NCI-H774 (cell line): Measurements from ENCODE around the gene SGSM2.

ENCODE experiments used
- DNase-seq: peaks from one replicate; lab custom pipeline; 2025; lab: John Stamatoyannopoulos, UW

The SGSM2 gene

DNA sequence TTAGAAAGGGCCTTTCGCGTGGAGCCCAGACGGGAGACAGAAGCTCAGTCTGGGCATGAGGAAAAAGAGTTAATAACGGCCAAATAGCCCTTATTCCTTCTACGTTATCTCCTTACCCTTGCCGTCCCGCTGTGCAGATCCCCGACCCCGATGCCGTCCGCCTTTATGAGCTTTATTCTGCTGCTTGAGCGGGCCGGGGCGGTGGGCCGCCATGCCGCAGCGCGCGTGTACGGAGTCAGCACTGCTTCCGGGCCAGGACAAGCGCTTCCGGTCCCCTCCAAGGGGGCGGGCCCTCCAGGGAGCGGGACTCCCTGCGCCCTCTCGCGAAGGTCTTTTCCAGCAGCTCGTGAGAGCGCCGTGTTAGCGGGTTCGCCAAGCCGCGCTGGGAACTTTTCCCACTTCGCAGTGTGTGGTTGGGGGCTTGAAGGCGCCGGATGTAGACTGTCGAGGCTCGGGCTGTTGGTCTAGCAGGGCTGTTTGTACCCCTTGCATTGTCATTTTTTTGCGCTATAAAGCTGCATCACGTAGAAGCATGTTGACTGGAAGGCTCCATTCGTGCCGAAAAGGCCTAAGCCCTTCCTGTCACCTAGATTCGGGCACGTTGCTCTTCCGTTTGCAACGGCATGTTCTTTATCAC lies 968 bp upstream of the SGSM2 start, which contains the start of gene TSR1:
TSS of gene TSR1 (minus strand) at position 243 of the 637 bp plus-strand sequence. CDS start at position 213, 30 bp downstream.
- peak; percentile 28 for DNase-seq

DNA sequence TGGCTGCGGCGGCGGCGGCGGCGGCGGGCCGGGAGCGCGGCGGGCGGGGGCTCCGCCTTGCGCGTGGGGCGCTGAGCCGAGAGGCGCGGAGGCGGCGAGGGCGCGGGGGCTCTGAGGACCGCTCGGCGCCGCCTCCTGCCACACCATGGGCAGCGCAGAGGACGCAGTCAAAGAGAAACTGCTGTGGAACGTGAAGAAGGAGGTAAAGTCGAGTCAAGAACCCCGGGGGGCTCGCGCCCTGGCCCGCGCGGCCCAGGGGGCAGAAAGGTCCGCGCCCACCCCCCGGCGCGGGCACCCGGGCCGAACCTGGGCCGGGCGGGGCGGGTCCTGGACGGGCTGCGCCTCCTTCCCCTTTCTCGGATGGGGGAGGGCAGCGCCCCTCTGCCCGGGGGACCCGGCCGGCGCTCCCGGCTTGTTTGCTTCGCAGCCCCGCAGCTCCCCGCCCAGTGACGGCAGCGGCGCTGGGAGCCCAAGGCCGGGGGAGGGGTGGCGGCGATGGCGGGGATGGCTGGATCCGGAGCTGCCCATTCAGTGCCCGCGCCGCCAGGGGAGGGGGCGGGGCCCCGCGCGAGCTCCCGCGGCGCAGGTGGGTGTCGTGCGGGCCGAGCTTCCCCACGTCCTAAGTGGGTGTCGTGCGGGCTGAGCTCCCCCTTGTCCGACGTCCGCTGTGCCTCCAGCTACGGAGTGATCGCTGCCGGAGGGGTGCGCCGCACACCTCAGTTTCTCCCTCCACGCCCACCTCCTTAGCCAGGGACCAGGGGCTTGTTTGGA lies 428 bp downstream of the SGSM2 start:
- peak; percentile 31 for DNase-seq

DNA sequence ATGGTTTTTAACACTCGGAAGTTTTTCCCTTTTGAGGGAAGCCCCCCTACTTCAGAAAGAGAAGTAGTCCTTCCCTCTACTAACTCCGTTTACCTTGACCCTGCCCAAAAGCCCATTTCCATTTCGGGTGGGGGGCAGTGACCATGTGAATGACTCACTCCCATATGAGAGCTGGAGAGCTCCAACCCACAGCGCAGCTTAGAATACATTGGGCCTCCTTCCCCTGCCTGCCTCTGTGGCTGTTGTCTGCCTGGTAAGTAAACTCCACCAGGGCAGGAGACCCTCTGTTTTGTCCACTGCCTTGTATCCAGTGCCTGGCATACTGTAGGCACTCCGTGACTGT lies 985 bp downstream of the SGSM2 start:
- no peak for DNase-seq

DNA sequence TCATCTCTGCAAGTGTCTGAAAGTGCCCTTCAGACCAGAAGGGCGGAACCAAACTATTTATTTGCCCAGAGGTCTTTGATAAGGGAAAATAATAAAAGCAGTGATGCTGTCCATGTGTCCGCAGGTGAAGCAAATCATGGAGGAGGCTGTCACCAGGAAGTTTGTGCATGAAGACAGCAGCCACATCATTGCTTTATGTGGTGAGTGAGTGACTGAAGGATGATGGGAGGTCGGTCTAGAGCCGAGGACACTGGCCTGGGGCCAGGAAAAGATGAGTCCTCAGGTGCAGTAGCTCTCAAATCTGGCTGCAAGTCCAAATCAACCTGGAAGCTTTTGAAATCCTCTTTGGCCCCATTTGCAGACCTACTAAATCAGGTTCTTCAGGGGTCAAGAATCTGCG lies 6.1 kb downstream of the SGSM2 start:
- no peak for DNase-seq

DNA sequence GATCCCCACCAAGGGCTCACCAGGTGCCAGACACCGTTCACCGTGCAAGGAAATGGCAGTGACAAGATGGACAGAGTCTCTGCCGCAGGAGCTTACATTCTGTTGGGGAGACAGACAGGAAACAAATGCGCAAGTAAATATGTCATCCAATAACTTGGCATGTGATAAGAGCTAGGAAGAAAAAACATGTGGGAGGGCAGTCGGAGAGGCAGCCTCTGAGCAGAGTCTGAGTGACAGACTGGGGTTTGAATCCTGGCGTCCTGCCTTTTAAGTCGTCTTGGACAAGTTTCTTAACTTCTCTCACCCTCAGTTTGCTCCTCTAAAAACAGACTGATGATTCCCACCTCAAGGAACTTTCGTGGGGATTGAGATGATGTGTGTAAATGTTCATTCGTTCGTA lies 7.2 kb downstream of the SGSM2 start:
- DNase-seq = no peak

DNA sequence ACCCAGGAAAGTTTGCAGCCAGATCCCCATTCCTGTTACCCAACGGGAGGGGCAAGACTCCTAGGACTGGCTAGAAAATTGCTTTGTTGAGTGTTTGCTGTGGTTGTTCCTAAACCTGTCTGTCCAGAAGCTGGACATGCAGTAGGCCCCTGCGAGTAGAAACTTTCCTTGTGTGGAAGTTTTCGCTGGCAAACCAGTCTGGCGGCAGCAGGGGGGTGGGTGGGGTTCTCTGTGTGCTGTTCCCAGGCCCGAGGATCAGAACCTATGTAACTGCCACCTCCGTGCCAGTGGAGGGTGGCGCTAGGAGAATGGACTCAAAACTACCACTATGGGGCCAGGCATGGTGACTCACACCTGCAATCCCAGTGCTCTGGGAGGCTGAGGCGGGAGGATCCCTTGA lies 9.2 kb downstream of the SGSM2 start:
- DNase-seq = no peak

DNA sequence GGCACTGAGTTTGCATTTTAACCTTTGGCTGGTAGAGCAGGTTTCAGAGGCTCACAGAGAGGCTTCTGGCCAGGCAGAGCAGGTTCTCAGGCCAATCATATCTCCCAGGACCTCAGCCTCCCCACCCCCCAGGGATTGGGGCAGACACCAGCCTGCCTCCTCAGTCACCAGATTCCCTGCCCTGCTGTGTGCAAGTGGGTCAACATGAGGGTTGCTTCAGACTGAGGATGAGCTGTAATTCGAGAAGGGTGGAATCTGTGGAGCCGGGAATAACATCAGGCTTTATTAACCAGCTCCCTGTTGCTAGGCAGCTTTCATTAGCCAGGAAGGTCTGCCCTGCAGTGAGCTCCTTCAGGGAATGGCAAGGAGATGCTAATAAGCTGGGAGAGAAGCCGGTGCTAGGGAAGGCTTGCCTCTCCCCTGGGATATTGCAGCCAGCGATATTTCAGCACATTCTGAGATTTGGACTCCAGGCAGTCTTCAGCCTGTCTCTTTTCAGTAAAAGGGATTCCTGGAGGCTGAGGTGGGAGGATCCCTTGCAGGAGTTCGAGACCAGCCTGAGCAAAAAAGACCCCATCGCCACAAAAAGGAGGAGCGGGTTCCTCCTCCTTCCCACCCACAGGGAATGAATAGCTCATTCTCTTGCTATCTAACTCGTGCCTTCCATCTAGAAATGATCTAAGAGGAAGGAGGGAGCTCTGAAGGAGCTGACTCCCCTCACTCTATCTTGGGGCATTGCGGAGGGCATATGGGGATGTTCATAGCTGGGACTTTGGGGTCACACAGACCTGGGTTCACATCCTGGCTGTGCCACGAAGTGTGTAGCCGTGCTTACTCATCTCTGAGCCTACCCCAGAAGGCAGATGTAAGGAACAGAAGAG lies 10.7 kb downstream of the SGSM2 start:
- DNase-seq = no peak

DNA sequence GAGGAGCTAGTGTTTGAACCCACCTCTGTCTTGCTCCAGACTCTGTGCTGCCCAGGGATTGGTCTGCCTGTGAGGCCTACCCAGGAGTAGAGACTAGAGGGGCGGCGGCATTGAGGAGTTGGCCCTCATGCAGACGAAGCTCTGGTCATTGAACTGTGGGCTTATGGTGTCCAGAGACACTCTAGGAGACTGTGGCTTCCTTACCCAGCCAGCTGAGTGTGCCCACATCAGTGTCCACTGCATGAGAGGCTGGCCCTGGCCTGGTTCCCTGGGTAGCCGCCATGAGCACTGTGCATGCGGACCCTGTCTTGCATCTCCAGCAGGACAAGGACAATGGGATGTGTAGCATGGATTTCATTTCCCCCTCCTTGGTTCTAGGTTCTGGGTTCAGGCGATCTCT lies 14.0 kb downstream of the SGSM2 start:
- DNase-seq = no peak

DNA sequence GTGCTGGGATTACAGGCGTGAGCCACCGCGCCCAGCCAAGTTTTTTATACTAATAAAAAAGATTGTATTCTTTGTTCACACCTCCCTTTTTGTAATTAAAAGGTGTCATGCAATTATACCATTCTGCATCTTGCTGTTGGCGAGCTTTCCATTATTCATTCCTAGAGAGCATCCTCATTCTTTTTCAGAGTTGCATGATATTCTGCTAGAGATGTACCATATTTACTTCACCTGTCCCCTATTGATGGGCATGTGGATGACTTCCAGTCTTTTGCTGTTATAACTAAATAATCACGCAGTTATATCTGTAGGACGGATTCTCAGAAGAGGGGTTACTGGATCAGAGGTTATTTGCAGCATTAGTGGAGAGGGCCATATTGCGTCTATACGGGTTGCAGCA lies 17.0 kb downstream of the SGSM2 start:
- no peak for DNase-seq

DNA sequence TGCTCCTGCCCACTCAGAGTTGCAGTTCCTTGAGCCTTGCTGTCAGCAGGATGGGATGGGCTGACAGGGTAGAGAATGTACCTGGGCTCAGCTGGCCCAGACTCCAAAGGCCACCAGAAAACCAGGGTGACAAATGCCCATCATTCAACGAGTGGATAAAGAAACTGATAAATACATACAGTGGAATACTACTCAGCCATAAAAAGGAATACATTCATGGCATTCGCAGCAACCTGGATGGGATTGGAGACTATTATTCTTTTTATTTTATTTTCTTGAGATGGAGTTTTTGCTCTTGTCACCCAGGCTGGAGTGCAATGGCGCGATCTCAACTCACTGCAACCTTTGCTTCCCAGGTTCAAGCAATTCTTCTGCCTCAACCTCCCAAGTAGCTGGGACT lies 19.9 kb downstream of the SGSM2 start:
- no peak for DNase-seq

DNA sequence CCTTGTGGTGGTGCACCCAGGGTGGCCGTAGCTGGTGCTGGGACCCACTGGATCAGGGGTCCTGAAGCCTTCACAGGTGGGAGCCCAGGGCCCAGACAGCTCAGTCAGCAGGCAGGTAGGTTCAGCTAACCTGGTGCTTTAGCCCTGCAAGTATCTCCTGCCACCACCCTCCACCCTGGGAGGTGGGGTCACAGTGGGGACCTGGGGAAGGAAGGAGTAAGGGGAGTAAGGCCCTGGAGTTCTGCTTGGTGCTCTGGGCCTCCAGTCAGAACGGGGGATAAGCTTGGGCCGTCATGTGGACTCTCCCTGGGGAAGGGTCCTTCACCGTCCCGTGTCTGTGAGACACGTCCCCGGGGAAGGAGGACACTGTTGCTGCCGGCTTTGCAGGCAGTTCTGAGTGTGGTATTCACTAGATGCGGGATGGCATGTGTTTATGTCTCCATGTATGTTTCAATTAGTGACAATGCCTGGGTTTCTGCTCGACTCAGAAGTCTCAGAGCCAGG lies 20.7 kb downstream of the SGSM2 start:
- no peak for DNase-seq

DNA sequence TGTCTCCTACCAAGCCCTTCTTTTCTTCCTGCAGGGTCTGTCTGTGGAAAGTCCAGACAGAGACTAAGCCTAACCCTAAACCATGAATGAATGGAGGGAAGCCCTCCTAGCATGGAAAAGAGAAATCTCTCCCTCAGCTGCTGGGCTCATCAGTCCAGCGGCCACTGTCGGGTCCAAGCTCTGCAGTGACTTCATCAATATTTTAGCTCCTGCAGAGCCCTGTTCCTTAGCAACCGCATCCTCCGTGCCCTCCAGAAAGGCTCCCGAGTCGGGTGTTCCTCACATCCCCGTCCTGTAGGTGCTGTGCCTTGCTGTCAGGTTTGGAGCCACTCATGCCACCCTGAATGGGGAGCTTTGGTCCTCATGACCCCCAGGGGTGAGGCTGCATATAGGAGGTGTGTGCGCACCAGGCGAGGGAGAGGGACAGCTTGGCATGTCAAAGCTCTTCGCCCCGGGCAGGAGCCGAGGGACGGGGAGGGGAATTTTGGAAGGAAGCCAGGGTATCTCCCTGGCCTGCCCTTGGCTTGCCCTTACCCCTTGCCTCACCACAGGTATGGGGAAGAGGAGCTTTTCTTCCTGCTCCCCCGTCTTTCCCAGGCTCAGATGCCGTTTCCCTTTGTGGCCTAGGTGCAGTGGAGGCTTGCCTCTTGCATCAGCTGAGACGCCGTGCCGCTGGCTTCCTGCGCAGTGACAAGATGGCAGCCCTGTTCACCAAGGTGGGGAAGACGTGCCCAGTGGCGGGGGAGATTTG lies 23.9 kb downstream of the SGSM2 start:
- no peak for DNase-seq

DNA sequence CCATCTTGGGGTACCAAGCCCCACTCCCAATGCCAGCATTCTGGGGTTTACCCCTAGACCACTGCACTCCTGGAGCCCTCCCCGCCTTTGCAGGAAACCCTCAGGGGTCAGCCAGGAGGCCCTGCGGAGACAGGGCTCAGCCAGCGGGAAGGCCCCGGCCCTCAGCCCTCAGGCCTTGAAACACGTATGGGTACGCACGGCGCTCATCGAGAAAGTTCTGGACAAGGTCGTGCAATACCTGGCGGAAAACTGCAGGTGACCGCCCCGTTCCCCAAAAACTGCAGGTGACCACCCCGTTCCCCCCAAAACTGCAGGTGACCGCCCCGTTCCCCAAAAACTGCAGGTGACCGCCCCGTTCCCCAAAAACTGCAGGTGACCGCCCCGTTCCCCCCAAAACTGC lies 24.7 kb downstream of the SGSM2 start:
- no peak for DNase-seq

DNA sequence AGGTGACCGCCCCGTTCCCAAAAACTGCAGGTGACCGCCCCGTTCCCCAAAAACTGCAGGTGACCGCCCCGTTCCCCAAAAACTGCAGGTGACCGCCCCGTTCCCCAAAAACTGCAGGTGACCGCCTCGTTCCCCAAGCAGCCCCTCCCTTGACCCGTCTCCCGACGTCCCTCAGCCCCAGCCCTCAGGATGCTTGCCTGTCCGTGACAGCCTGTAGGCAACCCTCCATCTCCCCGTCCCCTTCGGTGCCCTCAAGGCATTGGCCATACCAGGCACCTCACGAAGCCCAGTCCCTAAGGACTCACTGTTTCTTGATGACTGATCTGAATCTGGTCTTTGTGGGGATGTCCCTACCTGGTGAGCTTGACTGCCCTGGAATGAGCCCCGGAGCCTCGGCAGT lies 25.1 kb downstream of the SGSM2 start:
- DNase-seq = no peak

DNA sequence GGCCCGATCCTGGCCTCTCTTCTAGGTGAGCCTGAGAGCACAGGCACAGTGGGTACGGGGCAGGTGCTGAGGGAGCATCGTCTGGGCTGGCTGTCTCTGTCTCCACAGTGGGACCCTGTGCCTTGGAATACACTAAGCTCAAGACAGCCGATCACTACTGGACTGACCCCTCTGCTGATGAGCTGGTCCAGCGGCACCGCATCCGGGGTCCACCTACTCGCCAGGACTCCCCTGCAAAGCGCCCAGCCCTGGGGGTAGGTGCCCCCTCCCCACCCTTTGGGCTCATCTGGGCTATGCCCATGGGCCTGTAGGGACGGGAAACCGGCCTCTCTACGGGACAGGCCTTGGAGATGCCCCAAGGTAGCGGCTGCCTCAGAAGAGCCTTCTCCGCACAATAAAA lies 25.6 kb downstream of the SGSM2 start:
- no peak for DNase-seq

DNA sequence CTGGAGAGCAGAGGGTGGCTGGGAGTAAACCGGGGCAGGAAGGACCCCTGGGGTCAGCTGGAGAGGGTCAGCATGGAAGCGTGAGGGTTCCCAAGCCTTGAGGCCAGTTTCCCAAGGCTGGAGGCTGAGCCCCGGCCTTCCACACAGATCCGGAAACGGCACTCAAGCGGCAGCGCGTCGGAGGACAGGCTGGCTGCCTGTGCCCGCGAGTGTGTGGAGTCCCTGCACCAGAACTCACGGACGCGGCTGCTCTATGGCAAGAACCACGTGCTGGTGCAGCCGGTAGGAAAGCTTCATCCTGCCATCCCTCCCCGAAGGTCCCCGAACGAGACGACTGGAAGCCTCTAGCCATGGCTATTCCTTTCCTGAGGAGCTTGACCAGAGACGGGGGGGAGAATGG lies 26.0 kb downstream of the SGSM2 start:
- no peak for DNase-seq

DNA sequence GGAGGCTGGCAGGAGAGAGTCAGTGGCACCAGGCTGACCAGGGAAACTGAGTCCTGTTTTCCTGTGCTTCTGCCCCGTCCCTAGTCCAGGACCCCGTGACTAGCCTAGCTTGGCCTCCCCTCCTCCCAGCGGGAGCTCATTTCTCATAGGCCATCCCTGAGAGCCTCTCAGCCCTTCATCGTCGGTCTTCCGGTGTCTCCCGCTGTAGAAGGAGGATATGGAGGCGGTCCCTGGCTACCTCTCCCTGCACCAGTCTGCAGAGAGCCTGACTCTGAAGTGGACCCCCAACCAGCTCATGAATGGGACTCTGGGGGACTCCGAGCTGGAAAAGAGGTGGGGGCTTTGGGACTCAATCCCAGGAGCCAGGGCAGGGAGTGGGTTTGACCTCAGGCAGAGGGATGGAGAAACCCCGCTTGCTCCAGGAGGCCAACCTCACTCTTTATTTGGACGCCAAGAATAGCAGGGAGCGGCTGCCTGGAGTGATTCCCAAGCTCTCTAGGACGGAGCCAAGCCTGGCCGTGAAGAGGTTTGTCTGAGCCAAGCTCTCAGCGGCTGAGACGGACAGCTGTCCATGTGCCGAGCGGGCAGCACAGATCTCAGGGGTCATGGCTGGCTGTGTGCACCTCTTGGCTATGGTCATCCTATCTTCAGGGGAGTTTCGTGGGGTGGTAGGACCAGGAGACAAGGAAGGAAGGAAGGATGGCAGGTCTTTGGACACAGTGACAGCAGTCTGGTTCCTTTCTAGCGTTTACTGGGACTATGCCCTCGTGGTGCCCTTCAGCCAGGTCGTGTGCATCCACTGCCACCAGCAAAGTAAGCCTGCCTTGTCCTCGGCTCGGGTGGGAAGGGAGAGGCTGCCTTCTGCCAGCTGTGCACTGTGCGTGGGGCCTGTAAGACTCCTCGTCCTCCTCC lies 26.8 kb downstream of the SGSM2 start:
- no peak for DNase-seq

DNA sequence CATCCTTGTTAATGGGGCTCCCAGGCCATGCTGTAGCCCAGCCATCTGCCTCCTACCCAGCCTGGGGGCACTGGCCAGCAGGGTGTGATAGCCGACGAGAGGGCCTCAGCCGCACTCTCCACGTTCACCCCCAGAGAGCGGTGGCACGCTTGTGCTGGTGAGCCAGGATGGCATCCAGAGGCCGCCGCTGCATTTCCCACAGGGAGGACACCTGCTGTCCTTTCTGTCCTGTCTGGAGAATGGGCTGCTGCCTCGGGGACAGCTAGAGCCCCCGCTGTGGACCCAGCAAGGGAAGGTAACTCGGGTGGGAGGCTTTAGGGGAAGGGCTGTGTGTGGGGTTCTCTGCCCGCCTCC lies 27.4 kb downstream of the SGSM2 start:
- DNase-seq = no peak

DNA sequence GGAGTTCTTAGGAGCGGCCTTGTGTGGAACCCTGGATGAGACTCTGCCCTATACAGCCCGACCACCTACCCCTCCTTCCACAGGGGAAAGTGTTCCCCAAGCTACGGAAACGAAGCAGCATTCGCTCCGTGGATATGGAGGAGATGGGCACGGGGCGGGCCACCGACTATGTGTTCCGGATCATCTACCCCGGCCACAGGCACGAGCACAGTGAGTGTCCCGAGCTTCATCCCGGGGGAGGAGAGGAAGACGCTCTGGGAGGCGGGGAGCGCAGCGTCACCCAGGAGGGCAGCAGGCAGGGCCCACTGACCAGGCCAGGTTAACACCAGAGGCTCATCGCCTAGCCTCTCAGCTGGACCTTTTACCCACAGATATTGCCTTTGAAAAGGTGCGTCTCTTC lies 27.8 kb downstream of the SGSM2 start:
- no peak for DNase-seq

DNA sequence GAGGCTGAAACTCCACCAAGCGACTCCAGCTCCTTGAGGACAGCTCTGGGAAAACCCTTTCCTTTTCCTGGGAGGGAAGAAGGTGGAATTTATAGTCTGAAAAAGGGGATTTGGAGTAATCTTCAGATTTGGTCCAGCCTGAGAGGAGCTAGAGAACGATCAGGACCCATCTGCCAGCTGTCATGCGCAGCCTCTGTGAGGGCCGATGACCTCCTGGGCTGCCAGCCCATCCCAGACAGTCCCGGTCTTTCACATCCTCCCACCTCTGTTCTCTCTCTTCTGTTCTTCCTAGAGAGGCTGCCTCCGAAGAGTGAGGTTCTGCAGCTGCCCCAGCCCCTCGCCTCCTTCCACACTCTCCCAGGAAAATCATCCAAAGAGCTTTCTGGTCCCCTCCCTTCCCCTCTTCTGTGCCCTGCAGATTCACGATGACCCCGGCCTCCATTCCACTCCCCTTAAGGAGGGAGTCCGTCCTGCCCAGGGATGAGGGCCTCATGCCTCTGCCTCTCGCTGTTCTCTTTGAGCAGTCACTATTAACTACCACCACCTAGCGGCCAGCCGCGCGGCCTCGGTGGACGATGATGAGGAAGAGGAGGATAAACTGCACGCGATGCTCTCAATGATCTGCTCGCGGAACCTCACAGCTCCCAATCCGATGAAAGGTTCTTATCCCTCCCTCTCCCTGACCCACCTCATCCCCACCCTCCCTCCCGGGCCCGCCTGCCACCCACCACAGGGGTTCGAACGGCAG lies 29.6 kb downstream of the SGSM2 start:
- DNase-seq = no peak
